Heart right ventricle (tissue), 16 donors: Measurements from ENCODE around the gene MPRIP. TPM values are rescaled to one million over a fixed set of nuclear protein-coding genes. Genes with fewer than 3 reads are reported as not detected.

Experiments
- ATAC-seq, 8 donors: fragments of 200-7000 bp; cut with Tn5 transposase; one replicate each; pipeline ENCODE4 v1.9.1; 2020; ENCODE audit warnings: mild to moderate bottlenecking in 8 of 8, moderate library complexity in 8 of 8, moderate number of reproducible peaks in 1 of 8
- DNase-seq, 2 donors: peaks; one replicate each; pipeline ENCODE4 v3.0.0-alpha.2; 2020
- H3K27ac ChIP-seq, 10 donors: fragments of 200-600 bp; sonication (generic) in 2 of 10; one replicate each; pipeline versions ENCODE4 v1.5.0 to v1.8.0; 2020 to 2022; ENCODE audit warnings: mild to moderate bottlenecking in 3 of 10
- H3K27me3 ChIP-seq, 7 donors: fragments of 200-600 bp; one replicate each; pipeline ENCODE4 v1.8.0; 2021 to 2022; ENCODE audit warnings: mild to moderate bottlenecking in 2 of 7
- H3K36me3 ChIP-seq, 9 donors: fragments of 200-600 bp; sonication (generic) in 1 of 9; one replicate each; pipeline versions ENCODE4 v1.5.0 to v1.8.0; 2020 to 2022; ENCODE audit warnings: mild to moderate bottlenecking in 2 of 9
- H3K4me1 ChIP-seq, 9 donors: fragments of 200-600 bp; sonication (generic) in 1 of 9; one replicate each; pipeline versions ENCODE4 v1.5.0 to v1.8.0; 2020 to 2022; ENCODE audit warnings: mild to moderate bottlenecking in 4 of 9
- H3K4me3 ChIP-seq, 10 donors: fragments of 200-600 bp; sonication (generic) in 2 of 10; one replicate each; pipeline versions ENCODE4 v1.5.0 to v1.8.0; 2020 to 2022; ENCODE audit warnings: mild to moderate bottlenecking in 7 of 10, moderate library complexity in 2 of 10
- H3K9me3 ChIP-seq, 11 donors: fragments of 200-600 bp in 10 of 11; sonication (generic) in 2 of 11; one replicate each; pipeline versions ENCODE4 v1.5.0 to v1.8.0; 2013 to 2022; ENCODE audit warnings: mild to moderate bottlenecking in 2 of 11, control low read depth in 1 of 11, moderate library complexity in 1 of 11
- CTCF ChIP-seq, 9 donors: fragments of 200-600 bp; sonication (generic) in 2 of 9; IDR thresholded peaks; one replicate each; pipeline versions ENCODE4 v1.5.0 to v1.8.0; 2021 to 2022; ENCODE audit warnings: antibody characterized with exemption in 9 of 9, mild to moderate bottlenecking in 5 of 9, moderate library complexity in 1 of 9
- WGBS, 2 donors: extraction: QIAGEN DNeasy Blood & Tissue Kit; methylation state at CpG; one replicate each; pipeline ENCODE4 v1.1.7; 2013; ENCODE audit warnings: inconsistent platforms in 1 of 2; 5-methylcytosine and 5-hydroxymethylcytosine counted together
- intact Hi-C, 10 donors: fragments of 100-400 bp; cut with DNase I; formaldehyde crosslinking; loops; one replicate each; pipeline versions ENCODE4 v1.11.1 to v1.14.2; 2022
- polyA plus RNA-seq, 2 donors: library from polyadenylated mRNA; stranded (reverse); fragments of 200-250 nt; gene quantifications; one replicate each; pipeline ENCODE4 v1.2.3, GENCODE V29; 2013
- total RNA-seq, 10 donors: library from RNA; stranded (reverse); fragmentation: NEBNext Ultra II Directional in 3 of 10; extraction: Animal tissue kit (Norgen Biotek cat#: 25700) in 3 of 10; gene quantifications; one replicate each; pipeline versions ENCODE4 v1.2.1 to v1.2.4, GENCODE V29; 2021 to 2023
- donor health status: Arrhythmogenic right ventricular cardiomyopathy.
- donor health status: ischemic (EF 13 %, LVEDD 7.1; RV severe dilation, severe dysfunction).
- donor health status: healthy with polysubstance abuse.
- donor health status: DM: no; HTN: yes; CAD: no.
- donor health status: DM: no; HTN: no; CAD: no.
- donor health status: ischemic (EF 25% LVEDD 6.9; RV normal size, moderate dysfunction).
- donor health status: ischemic (EF 25% LVEDD 5.7; RV mildly dilated, moderate dysfunction).
- donor health status: healthy.
- donor health status: DM: yes; HTN: yes; CAD: no.
- donor health status: Ischemic cardiomyopathy.
- donor health status: ischemic (EF 35%, LVEDD 5.7; RV mildly dilated, moderate dysfunction).
- donor health status: nonischemic (EF 11% LVEDD 7.7; RV severe dilation, severe dysfunction).
- donor health status: DM: yes; HTN: yes; CAD: no.
- donor health status: PGD.
- donor health status: ischemic (EF 29% LVEDD 5.4; RV normal size, mild dysfunction).
- donor health status: nonischemic (EF 23%, LVEDD 6.1; RV moderate dilation, normal function).

The MPRIP gene
- total and polyA plus RNA-seq, 12 donors: 225 to 409 (median 321) TPM

GRCh38 chr17:17203173-17203730 is 161.0 kb downstream of the MPRIP start:
- Histone ChIP-seq H3K27me3 (no peaks in the 10 kb centered on the region), H3K9me3 (no peaks in the 10 kb centered on the region), H3K4me1 (peaks cover 23 to 64% (median 42%) of the 10 kb centered on the region in 9 donors), H3K27ac (peak overlapping the region in 9 of 10 donors; percentile 49 to 87 (median 62)), H3K36me3 (peaks cover 0 to 19% (median 0%) of the 10 kb centered on the region in 9 donors), H3K4me3 (no peak overlapping the region)
- no peak for TF ChIP-seq CTCF (IDR thresholded peaks at IDR 0.05)
- DNase-seq: no peak
- ATAC-seq: peak in 5 of 8 donors; percentile 17 to 69 (median 53)
- intact Hi-C loops: loop anchor here in 2 of 10 donors (10.0 kb wide), 1 partner anchor 198 kb away; no protein-coding TSS in a partner anchor
- 74 to 76% methylated on average over 15 of the region's 15 CpGs for WGBS, 2 donors

DNA sequence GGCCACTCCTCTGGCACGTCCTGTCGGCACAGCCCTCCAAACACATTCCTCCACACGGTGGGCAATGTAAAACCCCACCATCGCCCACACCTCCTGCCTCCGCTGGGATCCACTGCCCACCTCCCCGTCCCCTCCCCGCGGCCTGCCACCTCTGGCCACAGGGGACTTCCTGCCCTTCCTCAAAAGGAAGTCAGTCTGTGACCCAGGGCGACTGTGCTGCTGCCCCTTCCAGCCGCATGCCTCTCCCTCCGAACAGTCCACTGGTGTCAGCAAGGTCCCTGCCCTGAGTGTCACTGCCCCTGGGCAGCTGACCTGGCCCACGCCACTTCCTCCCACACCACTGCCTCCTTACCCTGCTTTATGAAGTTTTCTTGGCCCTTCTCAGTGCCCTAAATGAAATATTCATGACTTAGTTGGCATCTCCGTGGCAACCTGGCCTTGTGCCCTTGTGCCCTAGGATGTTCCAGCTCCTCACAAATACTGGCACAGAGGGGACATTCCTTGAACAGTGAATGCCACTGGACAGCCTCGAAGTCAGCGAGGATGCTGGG is 161.9 kb downstream of the MPRIP start:
- H3K9me3 ChIP-seq: no peaks in the 10 kb centered on the region
- no peak overlapping the region for H3K4me3 ChIP-seq
- H3K4me1 ChIP-seq: peaks cover 23 to 64% (median 42%) of the 10 kb centered on the region in 9 donors
- peak in 6 of 8 donors; percentile 23 to 65 (median 49) for ATAC-seq
- no peak for TF ChIP-seq CTCF (IDR thresholded peaks at IDR 0.05)
- H3K27me3 ChIP-seq: no peaks in the 10 kb centered on the region
- peak; percentile 55 to 56 for DNase-seq
- intact Hi-C loops: loop anchor here in 2 of 10 donors (10.0 kb wide), 1 partner anchor 199 kb away; no protein-coding TSS in a partner anchor
- 49 to 53% methylated on average over 15 of the region's 15 CpGs for WGBS, 2 donors
- H3K27ac ChIP-seq: peak overlapping the region in 9 of 10 donors; percentile 49 to 87 (median 62)
- peaks cover 0 to 19% (median 0%) of the 10 kb centered on the region in 9 donors for H3K36me3 ChIP-seq

DNA sequence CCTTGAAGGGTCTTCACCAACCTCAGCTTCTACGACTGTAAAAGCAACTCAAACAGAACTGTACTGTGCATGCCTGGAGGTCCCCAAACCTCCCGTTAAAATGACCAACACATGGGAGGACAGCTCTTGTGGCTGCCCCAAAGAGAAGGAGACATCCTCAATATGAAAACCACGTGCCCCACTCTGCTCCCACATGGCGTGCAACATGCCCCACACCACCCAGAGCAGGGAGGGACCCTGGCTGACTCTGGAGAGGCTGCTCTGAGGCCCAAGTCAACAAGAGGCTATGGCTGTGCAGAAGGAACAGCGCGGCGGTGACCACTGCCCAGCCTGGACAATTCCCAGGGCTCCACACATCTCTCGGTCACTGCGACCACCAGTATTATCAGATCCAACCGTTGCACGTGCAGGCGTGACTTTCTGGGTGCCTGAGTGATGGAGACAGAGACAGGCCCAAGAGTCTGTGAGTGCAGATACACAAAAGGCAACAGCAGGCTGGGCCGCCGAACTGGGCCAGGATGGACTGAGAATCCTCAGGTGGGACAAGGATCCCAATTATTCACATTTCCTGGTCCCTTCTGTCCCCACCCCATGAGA is 162.5 kb downstream of the MPRIP start:
- TF ChIP-seq CTCF (IDR thresholded peaks at IDR 0.05): no peak
- no peaks in the 10 kb centered on the region for H3K9me3 ChIP-seq
- intact Hi-C loops: loop anchor here in 3 of 10 donors (5.0 to 10.0 kb wide), 2 partner anchors 52 to 200 kb away; no protein-coding TSS in a partner anchor
- H3K27ac ChIP-seq: peak overlapping the region in 8 of 10 donors; percentile 62 to 87 (median 80)
- peaks cover 23 to 64% (median 42%) of the 10 kb centered on the region in 9 donors for H3K4me1 ChIP-seq
- H3K4me3 ChIP-seq: peak overlapping the region in 8 of 10 donors; percentile 50 to 64 (median 56)
- no peaks in the 10 kb centered on the region for H3K27me3 ChIP-seq
- DNase-seq (no peak), ATAC-seq (no peak)
- WGBS, 2 donors: 79 to 82% methylated on average over 14 of the region's 14 CpGs
- peaks cover 0 to 19% (median 0%) of the 10 kb centered on the region in 9 donors for H3K36me3 ChIP-seq

DNA sequence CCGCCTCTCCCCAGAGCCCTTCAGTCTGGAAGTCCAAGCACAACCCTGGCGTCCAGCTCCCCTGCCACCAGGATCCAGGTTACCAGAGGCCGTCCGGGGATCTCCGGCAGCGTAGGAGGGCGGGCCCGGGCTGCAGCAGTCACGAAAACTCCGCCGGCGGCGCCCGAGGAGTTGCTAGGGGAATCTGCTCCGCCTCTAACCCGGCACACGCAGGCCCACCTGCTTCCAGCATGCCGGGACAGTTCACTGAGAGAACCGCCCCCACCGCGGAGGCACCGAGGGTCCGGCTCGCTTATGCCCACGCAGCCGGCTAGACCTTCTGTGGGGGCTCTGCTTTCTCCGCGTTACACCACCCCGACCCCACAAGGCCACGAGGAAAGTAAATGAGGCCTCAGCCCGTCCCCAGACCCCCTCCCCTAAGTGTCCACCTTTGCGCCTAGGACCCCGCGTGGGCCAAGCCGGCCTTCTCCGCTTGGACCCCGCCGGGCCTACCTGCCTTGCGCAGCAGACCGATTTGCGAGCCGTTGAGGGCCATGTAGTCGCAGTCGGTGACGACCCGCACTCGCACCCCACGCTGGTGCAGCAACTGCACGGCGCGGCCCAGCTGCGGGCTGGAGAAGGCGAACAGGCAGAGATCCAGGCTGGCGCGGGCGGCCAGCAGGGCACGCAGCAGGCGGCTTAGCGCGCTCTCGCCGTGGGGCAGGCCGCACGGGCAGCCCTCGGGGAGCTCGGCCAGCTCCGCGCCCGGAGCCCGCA is 163.3 kb downstream of the MPRIP start:
- WGBS, 2 donors: 9 to 10% methylated on average over 67 to 70 of the region's 70 CpGs
- peak in 2 of 9 donors; percentile 11 to 19 for TF ChIP-seq CTCF (IDR thresholded peaks at IDR 0.05)
- intact Hi-C loops: loop anchor here in 3 of 10 donors (5.0 to 10.0 kb wide), 2 partner anchors 53 to 201 kb away; no protein-coding TSS in a partner anchor
- H3K36me3 ChIP-seq: peaks cover 0 to 26% (median 0%) of the 10 kb centered on the region in 9 donors
- peak overlapping the region; percentile 41 to 87 (median 80) for H3K27ac ChIP-seq
- H3K9me3 ChIP-seq: no peaks in the 10 kb centered on the region
- DNase-seq (peak; percentile 51 to 63), ATAC-seq (peak; percentile 14 to 56 (median 34))
- H3K27me3 ChIP-seq: no peaks in the 10 kb centered on the region
- H3K4me1 ChIP-seq: peaks cover 23 to 62% (median 42%) of the 10 kb centered on the region in 9 donors
- peak overlapping the region; percentile 29 to 64 (median 54) for H3K4me3 ChIP-seq
